DMS53 (cell line): ENCODE data around the gene SPEF1.

Experiments
- DNase-seq: peaks from one replicate; lab custom pipeline; 2025; lab: John Stamatoyannopoulos, UW

The SPEF1 gene

GRCh38 chr20:3748073-3748472 lies 33.2 kb downstream of the SPEF1 start:
- no peak for DNase-seq

GRCh38 chr20:3747471-3747870 lies 33.8 kb downstream of the SPEF1 start:
- DNase-seq = no peak

GRCh38 chr20:3745686-3746173 lies 35.5 kb downstream of the SPEF1 start:
- no peak for DNase-seq

- DNase-seq = peak; percentile 91
Observed at GRCh38 chr20:3744806-3745685, 36.2 kb downstream of the SPEF1 start.

- DNase-seq = no peak
Observed at GRCh38 chr20:3744037-3744436, 37.2 kb downstream of the SPEF1 start.

- no peak for DNase-seq
Observed at GRCh38 chr20:3743251-3743650, 38.0 kb downstream of the SPEF1 start.

- DNase-seq = no peak
Observed at GRCh38 chr20:3741836-3742458, 39.3 kb downstream of the SPEF1 start.

- no peak for DNase-seq
Observed at GRCh38 chr20:3740615-3741301, 40.5 kb downstream of the SPEF1 start.

- no peak for DNase-seq
Observed at GRCh38 chr20:3739926-3740451, 41.3 kb downstream of the SPEF1 start.

- no peak for DNase-seq
Observed at GRCh38 chr20:3739054-3739925, 42.0 kb downstream of the SPEF1 start.

- peak; percentile 39 for DNase-seq
Observed at GRCh38 chr20:3738111-3739053, 42.9 kb downstream of the SPEF1 start.

GRCh38 chr20:3735768-3736167 lies 45.5 kb downstream of the SPEF1 start:
- DNase-seq = no peak

- DNase-seq = no peak
Observed at GRCh38 chr20:3734111-3734843, 47.0 kb downstream of the SPEF1 start.

GRCh38 chr20:3733119-3733995 lies 47.9 kb downstream of the SPEF1 start:
- DNase-seq = no peak

GRCh38 chr20:3732327-3733118 lies 48.7 kb downstream of the SPEF1 start, which contains the start of gene HSPA12B:
Gene HSPA12B, plus strand, starts transcription at chr20:3732685. Its CDS starts 5,990 bp downstream, at chr20:3738675.
- DNase-seq = peak; percentile 32

GRCh38 chr20:3731944-3732326 lies 49.3 kb downstream of the SPEF1 start:
- no peak for DNase-seq

GRCh38 chr20:3730803-3731672 lies 50.2 kb downstream of the SPEF1 start:
- DNase-seq = no peak
